RPMI7951 (cell line): ENCODE results near the gene ZC3H8. TPM values are rescaled to one million over a fixed set of nuclear protein-coding genes. Genes with fewer than 3 reads are reported as not detected.

Experiments
- DNase-seq: peaks from one replicate; pipeline ENCODE4 v3.0.0-alpha.2; 2012; ENCODE audit warnings: low read depth
- total RNA-seq: library from RNA; depleted of rRNA; stranded (reverse); fragments of >200 nt; shearing (Covaris generic); gene quantifications from 2 replicates; pipeline ENCODE4 v1.2.3, GENCODE V29; 2014; rRNA removed

Gene ZC3H8
- total RNA-seq, 1 experiment from 2014 or later = 10.5 TPM

GRCh38 chr2:112164876-112165275 lies 90.0 kb downstream of the ZC3H8 start:
- no peak for DNase-seq

GRCh38 chr2:112163541-112163981 lies 91.3 kb downstream of the ZC3H8 start:
- DNase-seq = no peak

DNA sequence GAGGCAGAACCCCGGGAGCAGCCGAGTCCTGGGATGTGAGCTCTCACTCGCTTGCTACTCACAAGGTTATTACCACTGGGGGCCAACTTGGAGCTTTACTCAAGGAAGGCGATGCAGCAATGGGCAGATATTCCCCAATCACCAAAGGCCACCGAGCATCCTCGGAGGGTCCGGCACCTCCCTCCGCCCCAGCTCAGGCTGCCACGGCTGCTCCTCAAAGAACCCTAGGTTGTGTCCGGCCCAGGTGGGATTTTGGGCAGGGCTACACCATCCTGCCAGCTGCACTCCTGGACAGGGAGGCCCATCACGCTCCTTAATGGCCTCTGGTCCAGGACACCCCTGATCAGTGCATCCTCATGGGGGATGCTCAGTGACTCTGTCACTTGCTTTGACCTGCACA lies 91.9 kb downstream of the ZC3H8 start:
- no peak for DNase-seq

GRCh38 chr2:112162341-112162740 lies 92.5 kb downstream of the ZC3H8 start:
- DNase-seq = no peak

Other genes with a start within 250 kb of the ZC3H8 start
- gene TMEM87B, start 199.8 kb downstream of the ZC3H8 start, total RNA-seq = 44.3 and 53.6 TPM in 2 replicates
- 10.2 and 10.4 TPM in 2 replicates for gene FBLN7, start 116.7 kb downstream of the ZC3H8 start, total RNA-seq
- 4.3 and 5.6 TPM in 2 replicates for gene ZC3H6, start 20.6 kb upstream of the ZC3H8 start, total RNA-seq
- 3.4 and 3.7 TPM in 2 replicates for gene RGPD8, start 178.6 kb upstream of the ZC3H8 start, total RNA-seq
- gene TTL, start 227.1 kb upstream of the ZC3H8 start, total RNA-seq = 45.8 and 58.9 TPM in 2 replicates